Large intestine (tissue), 3 donors: Measurements from ENCODE around the gene FBXL13. TPM values are rescaled to one million over a fixed set of nuclear protein-coding genes. Genes with fewer than 3 reads are reported as not detected.
"Not testable (repeated sequence)": the region's sequence is repeated elsewhere in the genome, so short reads cannot be mapped to it uniquely, and the experiment has no call there.

Experiments
- DNase-seq, 2 donors: peaks; one replicate each; pipeline versions ENCODE4 v3.0.0 to v3.0.0-alpha.2; 2013
- H3K27ac ChIP-seq: one replicate; pipeline ENCODE4 v1.5.1; 2013; ENCODE audit warnings: low read length
- H3K27me3 ChIP-seq: 2 replicates; pipeline ENCODE4 v1.6.1; 2013; ENCODE audit warnings: low read length; ENCODE audit not compliant: control insufficient read depth, insufficient read depth
- H3K36me3 ChIP-seq: 2 replicates; pipeline ENCODE4 v1.6.1; 2013; ENCODE audit warnings: low read length; ENCODE audit not compliant: control insufficient read depth, insufficient read depth
- H3K4me1 ChIP-seq: one replicate; pipeline ENCODE4 v1.6.1; 2013; ENCODE audit warnings: low read length; ENCODE audit not compliant: control insufficient read depth, insufficient read depth
- H3K4me3 ChIP-seq: one replicate; pipeline ENCODE4 v1.5.1; 2013; ENCODE audit warnings: low read length
- H3K9me3 ChIP-seq: one replicate; pipeline ENCODE4 v1.6.1; 2013; ENCODE audit warnings: mild to moderate bottlenecking, low read depth, low read length, moderate library complexity; ENCODE audit not compliant: control insufficient read depth
- WGBS: methylation state at CpG from one replicate; pipeline ENCODE4 v1.1.5; 2013; ENCODE audit warnings: low lambda C conversion rate; ENCODE audit not compliant: insufficient coverage; 5-methylcytosine and 5-hydroxymethylcytosine counted together
- polyA plus RNA-seq: library from polyadenylated mRNA; unstranded; fragments of 120-200 nt; gene quantifications from one replicate; pipeline ENCODE4 v1.2.1, GENCODE V29; 2013

FBXL13 gene
- polyA plus RNA-seq, 1 donor: 0.70 TPM

- no peak overlapping the region for H3K4me3 ChIP-seq
- H3K36me3 ChIP-seq: peaks cover 10% of the 10 kb centered on the region
- WGBS: 73% methylated on average over 3 of the region's 8 CpGs
- H3K4me1 ChIP-seq: no peaks in the 10 kb centered on the region
- no peaks in the 10 kb centered on the region for H3K27me3 ChIP-seq
- H3K27ac ChIP-seq: no peak overlapping the region
- no peaks in the 10 kb centered on the region for H3K9me3 ChIP-seq
- DNase-seq: peak in 1 of 2 donors; percentile 11
These were observed 262.5 kb downstream of the FBXL13 start for GRCh38 chr7:102811942-102812678.

GRCh38 chr7:102810916-102811315, 263.7 kb downstream of the FBXL13 start:
- no peaks in the 10 kb centered on the region for H3K9me3 ChIP-seq
- DNase-seq: no peak
- no peak overlapping the region for H3K4me3 ChIP-seq
- H3K36me3 ChIP-seq: peaks cover 10% of the 10 kb centered on the region
- H3K27me3 ChIP-seq: no peaks in the 10 kb centered on the region
- H3K4me1 ChIP-seq: no peaks in the 10 kb centered on the region
- no peak overlapping the region for H3K27ac ChIP-seq

- Histone ChIP-seq H3K27me3 (no peaks in the 10 kb centered on the region), H3K27ac (no peak overlapping the region), H3K4me1 (no peaks in the 10 kb centered on the region), H3K36me3 (peaks cover 3% of the 10 kb centered on the region), H3K9me3 (peaks cover 3% of the 10 kb centered on the region), H3K4me3 (no peak overlapping the region)
- no peak for DNase-seq
- WGBS: 100% methylated on average over 1 of the region's 7 CpGs
These were observed 268.0 kb downstream of the FBXL13 start for GRCh38 chr7:102806613-102807012.

GRCh38 chr7:102795987-102796595, 278.5 kb downstream of the FBXL13 start:
- H3K4me3 ChIP-seq, H3K36me3 ChIP-seq, H3K27ac ChIP-seq, H3K9me3 ChIP-seq, DNase-seq, H3K27me3 ChIP-seq, H3K4me1 ChIP-seq: not testable (repeated sequence)
- no CpG with 5 or more reads among the region's 6 CpGs for WGBS

- H3K36me3 ChIP-seq, DNase-seq, H3K9me3 ChIP-seq, H3K4me3 ChIP-seq, H3K27ac ChIP-seq, H3K4me1 ChIP-seq, H3K27me3 ChIP-seq: not testable (repeated sequence)
- WGBS: no CpG with 5 or more reads among the region's 1 CpG
These were observed 280.0 kb downstream of the FBXL13 start for GRCh38 chr7:102794567-102794966.

DNA sequence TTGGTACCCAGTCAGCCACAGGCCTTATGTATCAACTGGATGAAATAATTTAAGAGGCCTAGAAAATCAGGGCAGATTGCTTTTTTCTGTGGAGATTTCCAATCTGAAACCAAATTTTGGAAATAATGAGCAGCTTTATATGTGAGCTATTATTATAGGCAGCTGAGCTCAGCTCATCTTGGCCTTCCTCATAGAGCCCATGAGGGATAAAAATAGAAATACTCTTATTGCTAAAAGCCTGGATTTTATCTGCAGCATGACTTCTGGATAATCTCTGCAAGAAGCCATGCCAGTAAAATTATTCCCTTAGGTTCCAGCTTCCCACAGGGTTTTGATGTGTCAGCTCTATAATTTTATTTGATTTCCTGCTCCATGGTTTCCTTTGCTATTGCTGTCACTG, 282.8 kb downstream of the FBXL13 start:
- not testable (repeated sequence) for H3K9me3 ChIP-seq, DNase-seq, H3K4me3 ChIP-seq, H3K36me3 ChIP-seq, H3K27ac ChIP-seq, H3K27me3 ChIP-seq, H3K4me1 ChIP-seq

- H3K4me1 ChIP-seq, H3K27ac ChIP-seq, H3K4me3 ChIP-seq, H3K36me3 ChIP-seq, DNase-seq, H3K27me3 ChIP-seq, H3K9me3 ChIP-seq: not testable (repeated sequence)
- no CpG with 5 or more reads among the region's 5 CpGs for WGBS
These were observed 283.2 kb downstream of the FBXL13 start for GRCh38 chr7:102791367-102791766.

GRCh38 chr7:102790364-102791100, 284.1 kb downstream of the FBXL13 start:
- H3K9me3 ChIP-seq, H3K36me3 ChIP-seq, H3K4me3 ChIP-seq, H3K27me3 ChIP-seq, H3K4me1 ChIP-seq, H3K27ac ChIP-seq, DNase-seq: not testable (repeated sequence)
- no CpG with 5 or more reads among the region's 4 CpGs for WGBS

- H3K4me3 ChIP-seq, H3K36me3 ChIP-seq, H3K27ac ChIP-seq, H3K4me1 ChIP-seq, H3K9me3 ChIP-seq, DNase-seq, H3K27me3 ChIP-seq: not testable (repeated sequence)
- no CpG with 5 or more reads among the region's 2 CpGs for WGBS
These were observed 285.8 kb downstream of the FBXL13 start for GRCh38 chr7:102788770-102789169.

DNA sequence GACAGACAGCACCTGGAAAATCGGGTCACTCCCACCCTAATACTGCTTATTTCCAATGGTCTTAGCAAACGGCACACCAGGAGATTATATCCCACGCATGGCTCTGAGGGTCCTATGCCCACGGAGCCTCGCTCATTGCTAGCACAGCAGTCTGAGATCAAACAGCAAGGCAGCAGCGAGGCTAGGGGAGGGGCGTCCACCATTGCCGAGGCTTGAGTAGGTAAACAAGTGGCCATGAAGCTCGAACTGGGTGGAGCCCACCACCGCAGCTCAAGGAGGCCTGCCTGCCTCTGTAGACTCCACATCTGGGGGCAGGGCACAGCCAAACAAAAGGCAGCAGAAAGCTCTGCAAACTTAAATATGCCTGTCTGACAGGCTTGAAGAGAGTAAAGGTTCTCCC, 293.7 kb downstream of the FBXL13 start:
- DNase-seq, H3K4me1 ChIP-seq, H3K27me3 ChIP-seq, H3K4me3 ChIP-seq, H3K27ac ChIP-seq, H3K9me3 ChIP-seq, H3K36me3 ChIP-seq: not testable (repeated sequence)
- WGBS: no CpG with 5 or more reads among the region's 10 CpGs
